CD4-positive, alpha-beta memory T cell (primary cell): ENCODE measurements around the gene EID2B. TPM values are rescaled to one million over a fixed set of nuclear protein-coding genes. Genes with fewer than 3 reads are reported as not detected.
A peak's percentile ranks its signal among the peaks of the same experiment; 100 is the strongest.

Source experiments
- CTCF ChIA-PET: fragments of 350-600 bp; sonication (Branson Sonifier 250); formaldehyde crosslinking; loops from one replicate; lab custom pipeline; 2021; ENCODE audit warnings: inconsistent platforms; ENCODE audit not compliant: partially characterized antibody; lab: Charles Lee
- POLR2A ChIA-PET: fragments of 350-600 bp; sonication (Branson Sonifier 250); formaldehyde crosslinking; loops from one replicate; lab custom pipeline; 2021; ENCODE audit not compliant: partially characterized antibody; lab: Charles Lee
- DNase-seq, 5 donors: peaks; one replicate each; pipeline versions ENCODE4 v3.0.0 to v3.0.0-alpha.2; 2020 to 2022; ENCODE audit warnings: mixed read lengths in 1 of 5
- H3K27ac ChIP-seq: one replicate; pipeline ENCODE4 v1.7.0; 2013; ENCODE audit warnings: low read depth, low read length
- H3K27me3 ChIP-seq: 2 replicates; pipeline ENCODE4 v1.7.0; 2013; ENCODE audit warnings: mild to moderate bottlenecking, low read length, moderate library complexity; ENCODE audit not compliant: insufficient read depth
- H3K36me3 ChIP-seq: 2 replicates; pipeline ENCODE4 v1.7.0; 2013; ENCODE audit warnings: mild to moderate bottlenecking, low read length, moderate library complexity; ENCODE audit not compliant: insufficient read depth
- H3K4me1 ChIP-seq: 2 replicates; pipeline ENCODE4 v1.7.0; 2013; ENCODE audit warnings: mild to moderate bottlenecking, low read length, moderate library complexity; ENCODE audit not compliant: insufficient read depth
- H3K4me3 ChIP-seq, 2 donors: one replicate each; pipeline ENCODE4 v1.7.0; 2013; ENCODE audit warnings: low read length in 2 of 2, mild to moderate bottlenecking in 1 of 2
- H3K9me3 ChIP-seq, 2 donors: one replicate each; pipeline ENCODE4 v1.7.0; 2013; ENCODE audit warnings: low read length in 2 of 2, control low read depth in 1 of 2; ENCODE audit not compliant: control insufficient read depth in 1 of 2
- H3K27ac Mint-ChIP-seq, 7 donors: one replicate each; pipeline ENCODE4 v1.8.0; 2020 to 2021; ENCODE audit warnings: mixed read lengths in 7 of 7, mild to moderate bottlenecking in 6 of 7, inconsistent platforms in 3 of 7, moderate library complexity in 3 of 7
- H3K27me3 Mint-ChIP-seq, 2 donors: one replicate each; pipeline ENCODE4 v1.8.0; 2020 to 2021; ENCODE audit warnings: mixed read lengths in 2 of 2
- H3K36me3 Mint-ChIP-seq, 2 donors: one replicate each; pipeline ENCODE4 v1.8.0; 2020 to 2021; ENCODE audit warnings: mixed read lengths in 2 of 2, inconsistent platforms in 1 of 2, mild to moderate bottlenecking in 1 of 2
- H3K4me1 Mint-ChIP-seq, 4 donors: one replicate each; pipeline ENCODE4 v1.8.0; 2020 to 2021; ENCODE audit warnings: mixed read lengths in 4 of 4, mild to moderate bottlenecking in 1 of 4
- H3K4me3 Mint-ChIP-seq, 8 donors: one replicate each; pipeline ENCODE4 v1.8.0; 2020 to 2021; ENCODE audit warnings: mixed read lengths in 8 of 8, mild to moderate bottlenecking in 7 of 8, moderate library complexity in 6 of 8, inconsistent platforms in 3 of 8
- H3K9me3 Mint-ChIP-seq, 8 donors: one replicate each; pipeline ENCODE4 v1.8.0; 2020 to 2021; ENCODE audit warnings: mixed read lengths in 8 of 8, mild to moderate bottlenecking in 5 of 8, inconsistent platforms in 3 of 8, moderate library complexity in 1 of 8
- intact Hi-C: fragments of 100-400 bp; cut with micrococcal nuclease; formaldehyde crosslinking; loops from one replicate; pipeline ENCODE4 v1.15.1; 2023
- polyA plus RNA-seq, 2 donors: library from polyadenylated mRNA; unstranded; fragments of 300-500 nt; fragmentation: Illumina TruSeq; gene quantifications; one replicate each; pipeline ENCODE4 v1.2.3, GENCODE V29; 2021
- total RNA-seq, 2 experiments: library from RNA; stranded (reverse); gene quantifications; one replicate each; pipeline ENCODE4 v1.2.3, GENCODE V29; 2021

EID2B gene
- total and polyA plus RNA-seq, 4 experiments from 2014 or later = 6.1 to 8.8 (median 7.7) TPM

- Mint-ChIP-seq H3K9me3 (peaks cover 0 to 2% (median 0%) of the 10 kb centered on the region in 8 donors), H3K4me3 (peak within 1 kb of the TSS; percentile 72 to 86 (median 76)), H3K27ac (peak within 1 kb of the TSS in 1 of 7 donors; percentile 37), H3K27me3 (peaks cover 34 to 40% of the 10 kb centered on the region in 2 donors), H3K36me3 (no peaks in the 10 kb centered on the region), H3K4me1 (peaks cover 7 to 19% (median 13%) of the 10 kb centered on the region in 4 donors)
- H3K36me3 ChIP-seq = no peaks in the 10 kb centered on the region
- CTCF ChIA-PET = interaction anchor here (1.1 to 1.6 kb wide), 3 partner anchors 15 to 41 kb away, joined by 3 to 5 read pairs (median 4); partner anchors contain the start of gene EID2B
- H3K4me1 ChIP-seq = peaks cover 18% of the 10 kb centered on the region
- peaks cover 19% of the 10 kb centered on the region for H3K27me3 ChIP-seq
- H3K9me3 ChIP-seq = no peaks in the 10 kb centered on the region
- DNase-seq = peak in 1 of 5 donors; percentile 11
- intact Hi-C loops = no loop called here
- POLR2A ChIA-PET = no interaction called here
- peak within 1 kb of the TSS in 1 of 2 donors; percentile 35 for H3K4me3 ChIP-seq
- H3K27ac ChIP-seq = no peak within 1 kb of the TSS
These were observed 17.7 kb downstream of the EID2B start, which contains the start of gene SELENOV for GRCh38 chr19:39514840-39515550. TSS of gene SELENOV (plus strand) at chr19:39515139. CDS start at chr19:39515213, 74 bp downstream.

GRCh38 chr19:39512988-39513387 lies 19.7 kb downstream of the EID2B start:
- H3K4me3 Mint-ChIP-seq = peak overlapping the region in 1 of 8 donors; percentile 41
- ChIA-PET CTCF (interaction anchor here (0.7 kb wide), 1 partner anchor 10 kb away, joined by 3 read pairs; no protein-coding TSS in a partner anchor), POLR2A (no interaction called here)
- no peak overlapping the region for H3K27ac ChIP-seq
- H3K27me3 ChIP-seq = peaks cover 19% of the 10 kb centered on the region
- no peaks in the 10 kb centered on the region for H3K9me3 Mint-ChIP-seq
- peaks cover 7 to 24% (median 14%) of the 10 kb centered on the region in 4 donors for H3K4me1 Mint-ChIP-seq
- no peak overlapping the region for H3K27ac Mint-ChIP-seq
- no peak for DNase-seq
- no peaks in the 10 kb centered on the region for H3K36me3 ChIP-seq
- no peaks in the 10 kb centered on the region for H3K36me3 Mint-ChIP-seq
- H3K4me1 ChIP-seq = peaks cover 18% of the 10 kb centered on the region
- H3K4me3 ChIP-seq = no peak overlapping the region
- intact Hi-C loops = no loop called here
- no peaks in the 10 kb centered on the region for H3K9me3 ChIP-seq
- H3K27me3 Mint-ChIP-seq = peaks cover 37 to 44% of the 10 kb centered on the region in 2 donors

- DNase-seq = no peak
- no peak overlapping the region for H3K4me3 ChIP-seq
- POLR2A ChIA-PET = interaction anchor here (1.1 kb wide), 1 partner anchor 64 kb away, joined by 4 read pairs; the partner anchor contains the start of gene SUPT5H
- Mint-ChIP-seq H3K4me1 (peaks cover 5 to 27% (median 16%) of the 10 kb centered on the region in 4 donors), H3K36me3 (no peaks in the 10 kb centered on the region), H3K27ac (no peak overlapping the region), H3K27me3 (peaks cover 35 to 47% of the 10 kb centered on the region in 2 donors), H3K4me3 (no peak overlapping the region), H3K9me3 (peaks cover 0 to 2% (median 0%) of the 10 kb centered on the region in 8 donors)
- CTCF ChIA-PET = interaction anchor here (0.8 kb wide), 1 partner anchor 23 kb away, joined by 3 read pairs; the partner anchor contains the start of gene EID2B
- peaks cover 9% of the 10 kb centered on the region for H3K27me3 ChIP-seq
- no peak overlapping the region for H3K27ac ChIP-seq
- no peaks in the 10 kb centered on the region for H3K36me3 ChIP-seq
- intact Hi-C loops = no loop called here
- H3K4me1 ChIP-seq = peaks cover 10% of the 10 kb centered on the region
- no peaks in the 10 kb centered on the region for H3K9me3 ChIP-seq
These were observed 23.4 kb downstream of the EID2B start for GRCh38 chr19:39509233-39509632.

- no peaks in the 10 kb centered on the region for H3K36me3 ChIP-seq
- POLR2A ChIA-PET = interaction anchor here (1.1 kb wide), 1 partner anchor 63 kb away, joined by 4 read pairs; the partner anchor contains the start of gene SUPT5H
- no peak overlapping the region for H3K4me3 ChIP-seq
- no peak for DNase-seq
- Mint-ChIP-seq H3K9me3 (peaks cover 0 to 2% (median 0%) of the 10 kb centered on the region in 8 donors), H3K27ac (peak overlapping the region in 1 of 7 donors; percentile 7), H3K4me3 (no peak overlapping the region), H3K36me3 (no peaks in the 10 kb centered on the region), H3K4me1 (peaks cover 7 to 33% (median 16%) of the 10 kb centered on the region in 4 donors), H3K27me3 (peaks cover 33 to 49% of the 10 kb centered on the region in 2 donors)
- no peak overlapping the region for H3K27ac ChIP-seq
- H3K4me1 ChIP-seq = peaks cover 10% of the 10 kb centered on the region
- H3K9me3 ChIP-seq = no peaks in the 10 kb centered on the region
- peaks cover 6% of the 10 kb centered on the region for H3K27me3 ChIP-seq
- intact Hi-C loops = no loop called here
- CTCF ChIA-PET = interaction anchor here (0.8 kb wide), 1 partner anchor 24 kb away, joined by 3 read pairs; the partner anchor contains the start of gene EID2B
These were observed 24.0 kb downstream of the EID2B start for GRCh38 chr19:39508629-39509028.

- Mint-ChIP-seq H3K4me1 (peaks cover 9 to 38% (median 21%) of the 10 kb centered on the region in 4 donors), H3K27ac (peak overlapping the region in 1 of 7 donors; percentile 35), H3K4me3 (peak overlapping the region; percentile 60 to 86 (median 81)), H3K27me3 (peaks cover 28 to 51% of the 10 kb centered on the region in 2 donors), H3K36me3 (no peaks in the 10 kb centered on the region), H3K9me3 (peaks cover 0 to 2% (median 0%) of the 10 kb centered on the region in 8 donors)
- intact Hi-C loops = no loop called here
- Histone ChIP-seq H3K27me3 (peaks cover 11% of the 10 kb centered on the region), H3K4me1 (peaks cover 15% of the 10 kb centered on the region), H3K9me3 (no peaks in the 10 kb centered on the region), H3K4me3 (peak overlapping the region in 1 of 2 donors; percentile 32), H3K36me3 (no peaks in the 10 kb centered on the region), H3K27ac (no peak overlapping the region)
- ChIA-PET POLR2A (interaction anchor here (1.1 kb wide), 1 partner anchor 62 kb away, joined by 4 read pairs; the partner anchor contains the start of gene SUPT5H), CTCF (interaction anchor here (2.1 to 2.5 kb wide), 2 partner anchors 25 to 68 kb away, joined by 7 to 12 read pairs; partner anchors contain the start of gene EID2B)
- no peak for DNase-seq
These were observed 24.8 kb downstream of the EID2B start for GRCh38 chr19:39507715-39508364.

- ChIA-PET CTCF (interaction anchor here (2.1 to 2.5 kb wide), 2 partner anchors 26 to 67 kb away, joined by 7 to 12 read pairs; partner anchors contain the start of gene EID2B), POLR2A (no interaction called here)
- intact Hi-C loops = no loop called here
- peak in 4 of 5 donors; percentile 37 to 47 (median 43) for DNase-seq
- peak overlapping the region in 1 of 2 donors; percentile 32 for H3K4me3 ChIP-seq
- no peaks in the 10 kb centered on the region for H3K36me3 ChIP-seq
- no peak overlapping the region for H3K27ac ChIP-seq
- H3K36me3 Mint-ChIP-seq = no peaks in the 10 kb centered on the region
- peaks cover 25 to 48% of the 10 kb centered on the region in 2 donors for H3K27me3 Mint-ChIP-seq
- H3K9me3 ChIP-seq = no peaks in the 10 kb centered on the region
- H3K4me3 Mint-ChIP-seq = peak overlapping the region; percentile 72 to 86 (median 82)
- H3K27ac Mint-ChIP-seq = peak overlapping the region in 2 of 7 donors; percentile 35 to 67
- peaks cover 11% of the 10 kb centered on the region for H3K27me3 ChIP-seq
- H3K4me1 Mint-ChIP-seq = peaks cover 9 to 38% (median 21%) of the 10 kb centered on the region in 4 donors
- H3K4me1 ChIP-seq = peaks cover 19% of the 10 kb centered on the region
- H3K9me3 Mint-ChIP-seq = peaks cover 0 to 2% (median 0%) of the 10 kb centered on the region in 8 donors
These were observed 25.5 kb downstream of the EID2B start for GRCh38 chr19:39506944-39507714.
